SK-N-MC (cell line): ENCODE results near the gene DIO1.

Experiments
- EZH2 ChIP-seq: fragments of 200-600 bp; sonication (generic); IDR thresholded peaks from one replicate; pipeline ENCODE4 v1.6.1; 2017; ENCODE audit warnings: antibody characterized with exemption
- FOXP2 ChIP-seq: optimal IDR thresholded peaks from 2 replicates; pipeline ENCODE3; 2011; ENCODE audit warnings: mild to moderate bottlenecking, moderate library complexity; ENCODE audit not compliant: insufficient read depth; ENCODE audit errors: extremely low read length, control extremely low read depth
- POLR2AphosphoS5 ChIP-seq: IDR thresholded peaks from 2 replicates; pipeline ENCODE4 v1.6.1; 2012; ENCODE audit warnings: mild to moderate bottlenecking, low read depth, low read length, borderline replicate concordance

DNA sequence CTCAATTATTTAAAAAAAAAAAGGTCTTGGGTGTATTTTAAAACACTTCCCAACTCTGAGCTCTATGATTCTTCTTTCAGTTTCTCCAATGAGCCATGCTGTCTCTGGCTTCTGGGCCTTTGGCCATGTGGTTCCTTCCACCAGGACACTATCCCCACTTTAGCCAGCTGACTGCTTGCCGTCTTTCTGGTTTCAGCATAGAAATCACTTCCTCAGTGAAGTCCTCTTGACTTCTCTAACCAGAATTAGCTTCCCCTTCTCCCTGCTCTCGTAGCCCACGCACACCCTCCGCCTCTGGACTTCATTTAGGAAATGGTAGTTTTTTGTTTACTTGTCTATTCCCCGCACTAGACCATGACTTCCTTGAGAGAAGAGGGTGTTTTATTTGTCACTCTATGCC, 1.1 kb upstream of the DIO1 start:
- TF ChIP-seq EZH2 (no peak), POLR2AphosphoS5 (no peak), FOXP2 (no peak)
